Nephron (organoid): ENCODE data around the gene TBL1XR1.

Experiments
- H3K27ac Mint-ChIP-seq, 3 experiments: 2 replicates each; pipeline ENCODE4 v1.8.0; 2020; ENCODE audit warnings: mixed read lengths in 3 of 3, mild to moderate bottlenecking in 2 of 3, moderate library complexity in 1 of 3
- H3K27me3 Mint-ChIP-seq: 2 replicates; pipeline ENCODE4 v1.8.0; 2021; ENCODE audit warnings: low read depth, mild to moderate bottlenecking, moderate library complexity, mixed read lengths
- H3K36me3 Mint-ChIP-seq: 2 replicates; pipeline ENCODE4 v1.8.0; 2020; ENCODE audit warnings: low read depth, mixed read lengths
- H3K4me1 Mint-ChIP-seq: 2 replicates; pipeline ENCODE4 v1.8.0; 2020; ENCODE audit warnings: mixed read lengths
- H3K4me3 Mint-ChIP-seq, 3 experiments: 2 replicates each; pipeline ENCODE4 v1.8.0; 2020; ENCODE audit warnings: mild to moderate bottlenecking in 3 of 3, mixed read lengths in 3 of 3, moderate library complexity in 2 of 3
- H3K9me3 Mint-ChIP-seq: 2 replicates; pipeline ENCODE4 v1.8.0; 2020; ENCODE audit warnings: mixed read lengths
- CTCF ChIP-seq, 3 experiments: fragments of 200-600 bp; sonication (generic); IDR thresholded peaks; one replicate each; pipeline ENCODE4 v1.5.0; 2021; ENCODE audit warnings: antibody characterized with exemption in 3 of 3; ENCODE audit not compliant: unreplicated experiment in 3 of 3

The TBL1XR1 gene

GRCh38 chr3:177212278-177212610, 15.0 kb upstream of the TBL1XR1 start:
- TF ChIP-seq CTCF (IDR thresholded peaks at IDR 0.05; ENCODE audit: unreplicated experiment in 3 of 3), result no peak
- no peak overlapping the region for H3K4me3 Mint-ChIP-seq
- H3K27me3 Mint-ChIP-seq, result no peaks in the 10 kb centered on the region
- peaks cover 11% of the 10 kb centered on the region for H3K4me1 Mint-ChIP-seq
- H3K9me3 Mint-ChIP-seq, result no peaks in the 10 kb centered on the region
- no peaks in the 10 kb centered on the region for H3K36me3 Mint-ChIP-seq
- H3K27ac Mint-ChIP-seq, result peak overlapping the region in 2 of 3 experiments; percentile 25 to 53

DNA sequence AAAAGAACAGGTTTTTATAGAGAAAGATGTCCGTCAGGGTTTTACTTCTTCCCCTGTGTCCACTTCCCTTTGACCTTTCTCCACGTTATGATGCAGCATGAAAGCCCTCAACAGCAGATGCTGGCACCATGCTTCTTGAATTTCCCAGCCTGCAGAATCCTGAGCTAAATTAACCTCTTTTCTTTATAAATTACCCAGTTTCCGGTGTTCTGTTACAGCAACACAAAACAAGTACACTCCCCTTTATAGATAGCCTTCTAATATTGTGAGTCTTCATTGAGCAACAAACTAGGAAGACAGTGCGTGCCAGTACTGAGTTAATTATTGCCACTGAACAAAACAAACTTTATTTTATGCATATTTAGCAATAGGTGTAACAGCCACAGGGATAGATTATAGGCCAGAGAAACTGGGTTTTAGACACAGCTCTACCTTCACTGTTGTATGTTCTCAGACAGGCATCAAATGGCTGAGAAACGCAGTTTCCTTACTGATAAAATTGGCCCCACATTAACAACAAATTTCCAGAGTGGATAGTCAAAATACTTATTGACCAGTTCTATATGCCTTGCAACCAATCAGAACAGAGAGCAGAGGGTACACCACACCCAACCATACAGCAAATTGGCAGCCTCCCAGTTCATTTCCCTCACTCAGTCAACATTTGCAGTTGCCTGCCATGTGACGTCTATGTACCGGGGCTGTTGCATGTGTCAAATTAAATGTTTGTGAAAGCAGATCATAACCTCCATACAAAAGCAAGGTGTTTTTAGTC, 14.4 kb upstream of the TBL1XR1 start:
- no peak for TF ChIP-seq CTCF (IDR thresholded peaks at IDR 0.05; ENCODE audit: unreplicated experiment in 3 of 3)
- Mint-ChIP-seq H3K27me3 (no peaks in the 10 kb centered on the region), H3K4me3 (no peak overlapping the region), H3K4me1 (peaks cover 11% of the 10 kb centered on the region), H3K9me3 (no peaks in the 10 kb centered on the region), H3K27ac (peak overlapping the region; percentile 25 to 53 (median 30)), H3K36me3 (no peaks in the 10 kb centered on the region)

DNA sequence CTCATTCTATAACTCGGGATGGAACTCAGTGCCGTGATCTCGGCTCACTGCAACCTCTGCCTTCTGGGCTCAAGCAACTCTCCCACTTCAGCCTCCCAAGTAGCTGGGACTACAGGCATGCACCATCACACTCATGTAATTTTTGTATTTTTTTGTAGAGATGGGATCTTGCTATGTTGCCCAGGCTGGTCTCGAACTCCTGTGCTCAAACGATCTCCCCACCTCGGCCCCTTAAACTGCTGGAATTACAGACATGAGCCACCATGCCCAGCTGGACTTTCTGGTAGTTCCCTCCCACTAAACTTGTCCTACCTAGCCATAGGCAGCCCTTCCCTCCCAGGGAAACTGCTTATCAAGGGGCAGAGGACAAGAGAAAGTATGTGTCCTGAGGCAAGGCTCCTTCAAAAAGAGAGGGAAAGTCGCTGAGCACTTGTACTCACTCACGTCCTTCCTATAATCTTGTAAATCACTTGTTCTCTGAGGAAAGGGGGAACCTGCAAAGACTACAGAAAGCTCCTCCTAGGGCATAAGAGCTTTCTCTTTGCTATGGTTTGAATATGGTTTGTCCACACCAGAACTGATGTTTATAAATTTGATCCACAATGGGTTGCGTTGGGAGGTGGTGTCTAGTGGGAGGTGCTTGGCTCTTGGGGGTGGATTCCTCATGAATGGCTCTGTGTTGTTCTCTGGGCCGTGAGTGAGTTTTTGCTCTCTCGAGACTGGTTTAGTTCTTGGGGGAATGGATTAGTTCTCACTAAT, 13.6 kb upstream of the TBL1XR1 start:
- H3K36me3 Mint-ChIP-seq, result no peaks in the 10 kb centered on the region
- peaks cover 11% of the 10 kb centered on the region for H3K4me1 Mint-ChIP-seq
- no peak overlapping the region for H3K4me3 Mint-ChIP-seq
- no peaks in the 10 kb centered on the region for H3K27me3 Mint-ChIP-seq
- H3K9me3 Mint-ChIP-seq, result no peaks in the 10 kb centered on the region
- TF ChIP-seq CTCF (IDR thresholded peaks at IDR 0.05; ENCODE audit: unreplicated experiment in 3 of 3), result no peak
- peak overlapping the region in 2 of 3 experiments; percentile 25 to 53 for H3K27ac Mint-ChIP-seq

GRCh38 chr3:177209509-177209908, 12.2 kb upstream of the TBL1XR1 start:
- Mint-ChIP-seq H3K27me3 (no peaks in the 10 kb centered on the region), H3K4me3 (no peak overlapping the region)

GRCh38 chr3:177208781-177209180, 11.5 kb upstream of the TBL1XR1 start:
- no peak overlapping the region for H3K4me3 Mint-ChIP-seq
- no peak overlapping the region for H3K27ac Mint-ChIP-seq
- H3K9me3 Mint-ChIP-seq, result no peaks in the 10 kb centered on the region
- H3K27me3 Mint-ChIP-seq, result no peaks in the 10 kb centered on the region
- peaks cover 11% of the 10 kb centered on the region for H3K4me1 Mint-ChIP-seq
- H3K36me3 Mint-ChIP-seq, result no peaks in the 10 kb centered on the region
- no peak for TF ChIP-seq CTCF (IDR thresholded peaks at IDR 0.05; ENCODE audit: unreplicated experiment in 3 of 3)

More at GRCh38 chr3:177209509-177209908, 12.2 kb upstream of the TBL1XR1 start:
- no peaks in the 10 kb centered on the region for H3K9me3 Mint-ChIP-seq
- H3K27ac Mint-ChIP-seq, result no peak overlapping the region
- peaks cover 11% of the 10 kb centered on the region for H3K4me1 Mint-ChIP-seq
- no peaks in the 10 kb centered on the region for H3K36me3 Mint-ChIP-seq
- no peak for TF ChIP-seq CTCF (IDR thresholded peaks at IDR 0.05; ENCODE audit: unreplicated experiment in 3 of 3)
